OCI-LY3 (cell line): ENCODE measurements around the gene KRT32.

Source experiments
- H2AFZ ChIP-seq: fragments of 200-600, 300-600 bp; shearing (Covaris generic); 2 replicates; pipeline ENCODE4 v1.6.0; 2014; ENCODE audit warnings: antibody characterized with exemption, low read depth, low read length
- H3K27ac ChIP-seq: fragments of 200-600, 300-600 bp; sonication (generic); 2 replicates; pipeline ENCODE4 v1.5.1; 2014; ENCODE audit warnings: mild to moderate bottlenecking, low read length, moderate library complexity, mixed read lengths
- H3K27me3 ChIP-seq: fragments of 200-600, 300-600 bp; sonication (generic); 2 replicates; pipeline ENCODE4 v1.6.1; 2014; ENCODE audit warnings: low read depth, low read length, mixed read lengths
- H3K36me3 ChIP-seq: fragments of 200-600, 300-600 bp; sonication (generic); replicated peaks from 2 replicates; pipeline ENCODE3; 2014; ENCODE audit warnings: low read depth, low read length, mixed read lengths
- H3K4me1 ChIP-seq: fragments of 300-600, 200-600 bp; sonication (generic); 2 replicates; pipeline ENCODE4 v1.6.1; 2014; ENCODE audit warnings: low read length, mixed read lengths
- H3K4me2 ChIP-seq: fragments of 200-600, 300-600 bp; sonication (generic); 2 replicates; pipeline ENCODE4 v1.6.1; 2014; ENCODE audit warnings: low read length, mixed read lengths
- H3K4me3 ChIP-seq: fragments of 300-600, 200-600 bp; sonication (generic); 2 replicates; pipeline ENCODE4 v1.5.1; 2014; ENCODE audit warnings: antibody characterized with exemption, mild to moderate bottlenecking, low read length, moderate library complexity
- H3K79me2 ChIP-seq: fragments of 300-600, 200-600 bp; shearing (Covaris generic); 2 replicates; pipeline ENCODE4 v1.6.1; 2014; ENCODE audit warnings: mild to moderate bottlenecking, low read length, mixed read lengths
- H3K9ac ChIP-seq: fragments of 300-600, 200-600 bp; shearing (Covaris generic); 2 replicates; pipeline ENCODE4 v1.6.0; 2014; ENCODE audit warnings: mild to moderate bottlenecking, low read length, moderate library complexity
- H3K9me3 ChIP-seq: fragments of 200-600, 300-600 bp; shearing (Covaris generic); 2 replicates; pipeline ENCODE4 v1.6.1; 2014; ENCODE audit warnings: low read length, mixed read lengths; ENCODE audit not compliant: insufficient read depth
- H4K20me1 ChIP-seq: fragments of 200-600, 300-600 bp; sonication (generic); 2 replicates; pipeline ENCODE4 v1.6.1; 2016; ENCODE audit warnings: low read length, mixed read lengths; ENCODE audit not compliant: insufficient read depth
- CTCF ChIP-seq: fragments of 200-600, 300-600 bp; sonication (generic); IDR thresholded peaks from 2 replicates; pipeline ENCODE4 v1.5.1; 2014; ENCODE audit warnings: antibody characterized with exemption, low read length, low read depth
- EZH2phosphoT487 ChIP-seq: fragments of 200-600 bp; shearing (Covaris generic); IDR thresholded peaks from 2 replicates; pipeline ENCODE4 v1.6.1; 2018; ENCODE audit warnings: antibody characterized with exemption, mixed run types, low read depth

The KRT32 gene

GRCh38 chr17:41468346-41468745 is 1.2 kb upstream of the KRT32 start:
- Histone ChIP-seq H3K36me3 (no peaks in the 10 kb centered on the region), H3K9me3 (no peaks in the 10 kb centered on the region), H2AFZ (no peak overlapping the region), H4K20me1 (no peaks in the 10 kb centered on the region), H3K9ac (no peak overlapping the region), H3K4me2 (no peak overlapping the region), H3K79me2 (no peaks in the 10 kb centered on the region), H3K27ac (no peak overlapping the region), H3K27me3 (peaks cover 3% of the 10 kb centered on the region; the same call in 1 of the 2 replicates), H3K4me3 (no peak overlapping the region), H3K4me1 (no peaks in the 10 kb centered on the region)
- TF ChIP-seq EZH2phosphoT487, result no peak
- no peak for TF ChIP-seq CTCF

GRCh38 chr17:41467561-41467960 is 375 bp upstream of the KRT32 start:
- Histone ChIP-seq H3K4me1 (no peaks in the 10 kb centered on the region), H2AFZ (no peak overlapping the region), H4K20me1 (no peaks in the 10 kb centered on the region), H3K27ac (no peak overlapping the region), H3K4me3 (no peak overlapping the region), H3K79me2 (no peaks in the 10 kb centered on the region), H3K9me3 (no peaks in the 10 kb centered on the region), H3K9ac (no peak overlapping the region), H3K36me3 (no peaks in the 10 kb centered on the region), H3K27me3 (peaks cover 3% of the 10 kb centered on the region; the same call in 1 of the 2 replicates), H3K4me2 (no peak overlapping the region)
- TF ChIP-seq EZH2phosphoT487, result no peak
- no peak for TF ChIP-seq CTCF

- Histone ChIP-seq H3K4me1 (no peaks in the 10 kb centered on the region), H3K9me3 (no peaks in the 10 kb centered on the region), H3K27ac (no peak overlapping the region), H3K4me2 (no peak overlapping the region), H3K27me3 (peaks cover 3% of the 10 kb centered on the region; the same call in 1 of the 2 replicates), H3K4me3 (no peak overlapping the region), H2AFZ (no peak overlapping the region), H3K79me2 (no peaks in the 10 kb centered on the region), H4K20me1 (no peaks in the 10 kb centered on the region), H3K36me3 (no peaks in the 10 kb centered on the region), H3K9ac (no peak overlapping the region)
- TF ChIP-seq EZH2phosphoT487 (no peak), CTCF (no peak)
Observed at GRCh38 chr17:41464682-41465081, 2.5 kb downstream of the KRT32 start.

- no peaks in the 10 kb centered on the region for H3K36me3 ChIP-seq
- no peak overlapping the region for H3K27ac ChIP-seq
- no peak overlapping the region for H3K9ac ChIP-seq
- H3K4me1 ChIP-seq, result no peaks in the 10 kb centered on the region
- no peak overlapping the region for H2AFZ ChIP-seq
- H3K9me3 ChIP-seq, result no peaks in the 10 kb centered on the region
- H3K27me3 ChIP-seq, result peaks cover 3% of the 10 kb centered on the region; the same call in 1 of the 2 replicates
- TF ChIP-seq EZH2phosphoT487, result no peak
- no peak for TF ChIP-seq CTCF
- no peaks in the 10 kb centered on the region for H4K20me1 ChIP-seq
- H3K4me2 ChIP-seq, result no peak overlapping the region
- H3K79me2 ChIP-seq, result no peaks in the 10 kb centered on the region
- H3K4me3 ChIP-seq, result no peak overlapping the region
Observed at GRCh38 chr17:41464173-41464572, 3.0 kb downstream of the KRT32 start.
